Endodermal cell (in vitro differentiated cells): ENCODE data around the gene KCNQ4. TPM values are rescaled to one million over a fixed set of nuclear protein-coding genes. Genes with fewer than 3 reads are reported as not detected.

Experiments
- DNase-seq: peaks from one replicate; pipeline ENCODE4 v3.0.0-alpha.2; 2017
- H3K27ac ChIP-seq: 2 replicates; pipeline ENCODE4 v1.5.1; 2013; ENCODE audit warnings: mild to moderate bottlenecking, low read depth, low read length, moderate library complexity
- H3K27me3 ChIP-seq: 2 replicates; pipeline ENCODE4 v1.6.1; 2013; ENCODE audit warnings: mild to moderate bottlenecking, low read length, moderate library complexity; ENCODE audit not compliant: insufficient read depth, control insufficient read depth, poor library complexity, severe bottlenecking
- H3K36me3 ChIP-seq: 2 replicates; pipeline ENCODE4 v1.7.0; 2013; ENCODE audit warnings: mild to moderate bottlenecking, low read length, moderate library complexity; ENCODE audit not compliant: control insufficient read depth, insufficient read depth
- H3K4me1 ChIP-seq: one replicate; pipeline ENCODE4 v1.7.0; 2013; ENCODE audit warnings: low read length; ENCODE audit not compliant: control insufficient read depth, insufficient read depth
- H3K4me3 ChIP-seq: 2 replicates; pipeline ENCODE4 v1.5.1; 2013; ENCODE audit warnings: mild to moderate bottlenecking, low read length, moderate library complexity
- H3K9ac ChIP-seq: 2 replicates; pipeline ENCODE4 v1.6.1; 2013; ENCODE audit warnings: mild to moderate bottlenecking, low read length, moderate library complexity; ENCODE audit not compliant: poor library complexity, severe bottlenecking; ENCODE audit errors: extremely low read depth
- H3K9me3 ChIP-seq: 2 replicates; pipeline ENCODE4 v1.6.1; 2013; ENCODE audit warnings: mild to moderate bottlenecking, low read length, moderate library complexity; ENCODE audit not compliant: control insufficient read depth
- H3K27ac Mint-ChIP-seq: 2 replicates; pipeline ENCODE4 v1.8.0; 2020; ENCODE audit warnings: mixed read lengths
- H3K27me3 Mint-ChIP-seq: 2 replicates; pipeline ENCODE4 v1.8.0; 2021; ENCODE audit warnings: mild to moderate bottlenecking, mixed read lengths; ENCODE audit not compliant: insufficient read depth
- H3K36me3 Mint-ChIP-seq: 2 replicates; pipeline ENCODE4 v1.8.0; 2020; ENCODE audit warnings: low read depth, mixed read lengths
- H3K4me1 Mint-ChIP-seq: 2 replicates; pipeline ENCODE4 v1.8.0; 2020; ENCODE audit warnings: mixed read lengths
- H3K4me3 Mint-ChIP-seq: 2 replicates; pipeline ENCODE4 v1.8.0; 2020; ENCODE audit warnings: mild to moderate bottlenecking, moderate library complexity, mixed read lengths
- H3K9me3 Mint-ChIP-seq: 2 replicates; pipeline ENCODE4 v1.8.0; 2020; ENCODE audit warnings: mild to moderate bottlenecking, mixed read lengths
- WGBS, 2 experiments: methylation state at CpG; one replicate each; pipeline versions ENCODE4 v1.1.5 to v1.1.7; 2013; ENCODE audit warnings: missing lambda C conversion rate in 2 of 2, mixed read lengths in 1 of 2; ENCODE audit not compliant: insufficient coverage in 1 of 2, insufficient read length in 1 of 2; 5-methylcytosine and 5-hydroxymethylcytosine counted together
- total RNA-seq, 2 donors: library from RNA; stranded (reverse); fragmentation: NEBNext Ultra II Directional in 1 of 2; extraction: Animal tissue kit (Norgen Biotek cat#: 25700) in 1 of 2; gene quantifications; 2 replicates in 1 of 2; 3 replicates in 1 of 2; pipeline ENCODE4 v1.2.1, GENCODE V29; 2021
- TF ChIP-seq, protein P1 (sequence below): fragments of 200-600 bp; sonication (generic); conservative IDR thresholded peaks from 2 replicates; pipeline ENCODE4 v1.5.0; 2021; ENCODE audit warnings: antibody characterized with exemption, mild to moderate bottlenecking

The KCNQ4 gene
- total RNA-seq, 2 donors from 2014 or later = 0.22 to 0.88 TPM

GRCh38 chr1:40822890-40823289 is 39.3 kb downstream of the KCNQ4 start:
- no peak overlapping the region for H3K4me3 ChIP-seq
- H3K36me3 Mint-ChIP-seq = no peaks in the 10 kb centered on the region

DNA sequence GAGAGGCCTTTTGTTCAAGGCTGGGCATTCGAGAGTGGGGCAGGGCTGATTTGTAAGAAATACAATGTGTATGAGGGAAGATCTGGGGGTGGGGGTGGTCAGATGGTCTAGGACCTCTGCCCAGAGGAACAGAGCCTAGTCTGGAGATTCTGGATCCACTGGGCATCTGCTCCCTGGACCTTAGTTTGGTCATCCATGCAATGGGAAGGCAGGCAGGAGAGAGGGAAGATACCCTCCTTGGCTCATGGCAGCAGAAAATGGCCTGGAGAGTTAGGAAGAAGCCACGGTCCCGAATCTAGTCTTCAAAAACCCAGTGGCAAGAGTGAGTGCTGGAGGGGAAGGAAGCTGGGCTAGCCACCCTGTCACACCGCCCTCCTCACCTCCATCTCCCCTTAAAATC is 39.8 kb downstream of the KCNQ4 start:
- Histone ChIP-seq H3K4me3 (no peak overlapping the region), H3K9ac (no peak overlapping the region), H3K36me3 (no peaks in the 10 kb centered on the region), H3K27me3 (peaks cover 3% of the 10 kb centered on the region), H3K27ac (no peak overlapping the region), H3K4me1 (peaks cover 33% of the 10 kb centered on the region), H3K9me3 (no peaks in the 10 kb centered on the region)
- no peak overlapping the region for H3K27ac Mint-ChIP-seq
- peaks cover 13% of the 10 kb centered on the region for H3K27me3 Mint-ChIP-seq
- DNase-seq = no peak
- H3K9me3 Mint-ChIP-seq = no peaks in the 10 kb centered on the region
- peaks cover 24% of the 10 kb centered on the region for H3K4me1 Mint-ChIP-seq
- 94 to 100% methylated on average over 1 to 4 of the region's 4 CpGs for WGBS, 2 experiments
- TF ChIP-seq, protein P1, sequence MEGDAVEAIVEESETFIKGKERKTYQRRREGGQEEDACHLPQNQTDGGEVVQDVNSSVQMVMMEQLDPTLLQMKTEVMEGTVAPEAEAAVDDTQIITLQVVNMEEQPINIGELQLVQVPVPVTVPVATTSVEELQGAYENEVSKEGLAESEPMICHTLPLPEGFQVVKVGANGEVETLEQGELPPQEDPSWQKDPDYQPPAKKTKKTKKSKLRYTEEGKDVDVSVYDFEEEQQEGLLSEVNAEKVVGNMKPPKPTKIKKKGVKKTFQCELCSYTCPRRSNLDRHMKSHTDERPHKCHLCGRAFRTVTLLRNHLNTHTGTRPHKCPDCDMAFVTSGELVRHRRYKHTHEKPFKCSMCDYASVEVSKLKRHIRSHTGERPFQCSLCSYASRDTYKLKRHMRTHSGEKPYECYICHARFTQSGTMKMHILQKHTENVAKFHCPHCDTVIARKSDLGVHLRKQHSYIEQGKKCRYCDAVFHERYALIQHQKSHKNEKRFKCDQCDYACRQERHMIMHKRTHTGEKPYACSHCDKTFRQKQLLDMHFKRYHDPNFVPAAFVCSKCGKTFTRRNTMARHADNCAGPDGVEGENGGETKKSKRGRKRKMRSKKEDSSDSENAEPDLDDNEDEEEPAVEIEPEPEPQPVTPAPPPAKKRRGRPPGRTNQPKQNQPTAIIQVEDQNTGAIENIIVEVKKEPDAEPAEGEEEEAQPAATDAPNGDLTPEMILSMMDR = no peak
- H3K4me3 Mint-ChIP-seq = no peak overlapping the region
- no peaks in the 10 kb centered on the region for H3K36me3 Mint-ChIP-seq

More at GRCh38 chr1:40822890-40823289, 39.3 kb downstream of the KCNQ4 start:
- no peaks in the 10 kb centered on the region for H3K9me3 Mint-ChIP-seq
- Histone ChIP-seq H3K9me3 (no peaks in the 10 kb centered on the region), H3K36me3 (no peaks in the 10 kb centered on the region), H3K27ac (no peak overlapping the region), H3K4me1 (peaks cover 33% of the 10 kb centered on the region), H3K27me3 (peaks cover 7% of the 10 kb centered on the region), H3K9ac (no peak overlapping the region)
- WGBS, 2 experiments = 93 to 97% methylated on average over 10 to 12 of the region's 12 CpGs
- H3K27ac Mint-ChIP-seq = no peak overlapping the region
- DNase-seq = no peak
- H3K4me3 Mint-ChIP-seq = no peak overlapping the region
- H3K27me3 Mint-ChIP-seq = peaks cover 18% of the 10 kb centered on the region
- peaks cover 24% of the 10 kb centered on the region for H3K4me1 Mint-ChIP-seq
- TF ChIP-seq, protein P1 = no peak

GRCh38 chr1:40823983-40824382 is 40.4 kb downstream of the KCNQ4 start:
- Histone ChIP-seq H3K9ac (no peak overlapping the region), H3K27ac (peak overlapping the region; percentile 66), H3K9me3 (no peaks in the 10 kb centered on the region), H3K27me3 (no peaks in the 10 kb centered on the region), H3K36me3 (no peaks in the 10 kb centered on the region), H3K4me1 (peaks cover 33% of the 10 kb centered on the region), H3K4me3 (no peak overlapping the region)
- WGBS, 2 experiments = 89 to 92% methylated on average over 5 to 17 of the region's 17 CpGs
- H3K36me3 Mint-ChIP-seq = no peaks in the 10 kb centered on the region
- TF ChIP-seq, protein P1 = no peak
- no peak overlapping the region for H3K4me3 Mint-ChIP-seq
- H3K9me3 Mint-ChIP-seq = no peaks in the 10 kb centered on the region
- peaks cover 8% of the 10 kb centered on the region for H3K27me3 Mint-ChIP-seq
- DNase-seq = no peak
- H3K27ac Mint-ChIP-seq = peak overlapping the region; percentile 88
- H3K4me1 Mint-ChIP-seq = peaks cover 24% of the 10 kb centered on the region
